Endothelial cell of umbilical vein (primary cell): Measurements from ENCODE around the gene FILIP1. TPM values are rescaled to one million over a fixed set of nuclear protein-coding genes. Genes with fewer than 3 reads are reported as not detected.

Source experiments
- BruUV-seq: library from RNA; stranded (reverse); fragments of 400-500 nt; replicated peaks from 2 replicates; lab custom pipeline; 2021; lab: Mats Ljungman, UMichigan
- CTCF ChIA-PET: fragments of 300-600, 350-600 bp; sonication (Branson Sonifier 250); formaldehyde crosslinking; loops from one replicate; lab custom pipeline; 2021; ENCODE audit warnings: antibody characterized with exemption, inconsistent platforms; lab: Charles Lee
- POLR2A ChIA-PET: fragments of 300-600, 350-600 bp; sonication (Branson Sonifier 250); formaldehyde crosslinking; loops from one replicate; lab custom pipeline; 2021; ENCODE audit warnings: antibody characterized with exemption, inconsistent platforms; lab: Charles Lee
- DNase-seq: peaks from one replicate; pipeline ENCODE4 v3.0.0-alpha.2; 2011; ENCODE audit warnings: low read depth, low spot score
- FAIRE-seq: peaks from 2 replicates; lab custom pipeline; 2011; peaks lifted over from hg19 to GRCh38; lab: Jason Lieb, UNC
- H2AFZ ChIP-seq: 2 replicates; pipeline ENCODE4 v1.6.0; 2012; ENCODE audit warnings: low read depth, low read length, control low read depth, inconsistent platforms
- H3K27ac ChIP-seq: 2 replicates; pipeline ENCODE4 v1.5.1; 2011; ENCODE audit warnings: low read depth, mild to moderate bottlenecking, control low read depth, low read length, moderate library complexity; ENCODE audit not compliant: insufficient read depth
- H3K27me3 ChIP-seq, 2 experiments: 2 replicates each; pipeline versions ENCODE4 v1.6.0 to v1.6.1; 2011; ENCODE audit warnings: low read length in 2 of 2, mixed read lengths in 1 of 2; ENCODE audit not compliant: control insufficient read depth in 2 of 2, insufficient read depth in 2 of 2
- H3K36me3 ChIP-seq, 2 experiments: 2 replicates in 1 of 2; 3 replicates in 1 of 2; pipeline ENCODE4 v1.5.1; 2011; ENCODE audit warnings: low read length in 2 of 2, mild to moderate bottlenecking in 1 of 2, moderate library complexity in 1 of 2; ENCODE audit not compliant: control insufficient read depth in 2 of 2, insufficient read depth in 2 of 2; ENCODE audit errors: extremely low read depth in 1 of 2
- H3K4me1 ChIP-seq: 3 replicates; pipeline ENCODE4 v1.5.1; 2011; ENCODE audit warnings: mild to moderate bottlenecking, low read length; ENCODE audit not compliant: control insufficient read depth, insufficient read depth; ENCODE audit errors: extremely low read depth
- H3K4me2 ChIP-seq: 2 replicates; pipeline ENCODE4 v1.6.1; 2011; ENCODE audit warnings: low read length, control low read depth, mixed read lengths; ENCODE audit not compliant: insufficient read depth
- H3K4me3 ChIP-seq, 3 experiments: fragments of 200-600 bp in 1 of 3; sonication (generic), shearing (Covaris generic) in 1 of 3; replicated peaks in 1 of 3; 2 replicates each; pipeline ENCODE4 v1.5.1; 2011 to 2016; ENCODE audit warnings: control low read depth in 3 of 3, low read length in 3 of 3, mild to moderate bottlenecking in 2 of 3, inconsistent platforms in 1 of 3, low read depth in 1 of 3, moderate library complexity in 1 of 3; ENCODE audit not compliant: insufficient read depth in 1 of 3
- H3K79me2 ChIP-seq: 2 replicates; pipeline ENCODE4 v1.6.0; 2012; ENCODE audit warnings: low read length, inconsistent platforms; ENCODE audit not compliant: control insufficient read depth, insufficient read depth
- H3K9ac ChIP-seq: replicated peaks from 2 replicates; pipeline ENCODE3; 2011; ENCODE audit warnings: low read length, control low read depth; ENCODE audit not compliant: insufficient read depth; ENCODE audit errors: extremely low read depth
- H3K9me1 ChIP-seq: replicated peaks from 3 replicates; pipeline ENCODE4 v1.6.0; 2011; ENCODE audit warnings: mild to moderate bottlenecking, low read length; ENCODE audit not compliant: control insufficient read depth, insufficient read depth; ENCODE audit errors: extremely low read depth
- H3K9me3 ChIP-seq: replicated peaks from 2 replicates; pipeline ENCODE4 v1.5.1; 2012; ENCODE audit warnings: low read length, inconsistent platforms; ENCODE audit not compliant: control insufficient read depth, insufficient read depth
- H4K20me1 ChIP-seq: replicated peaks from 2 replicates; pipeline ENCODE3; 2011; ENCODE audit warnings: mild to moderate bottlenecking, low read length; ENCODE audit not compliant: control insufficient read depth, insufficient read depth; ENCODE audit errors: extremely low read depth
- CTCF ChIP-seq, 2 donors: IDR thresholded peaks; 1 replicate in 1 of 2; 2 replicates in 1 of 2; pipeline ENCODE4 v1.5.1; 2011; ENCODE audit warnings: low read length in 2 of 2, mild to moderate bottlenecking in 2 of 2, moderate library complexity in 2 of 2, control low read depth in 1 of 2, inconsistent platforms in 1 of 2, low read depth in 1 of 2; ENCODE audit not compliant: insufficient read depth in 1 of 2; ENCODE audit errors: extremely low read depth in 1 of 2
- EZH2 ChIP-seq: IDR thresholded peaks from 2 replicates; pipeline ENCODE4 v1.6.1; 2012; ENCODE audit warnings: borderline replicate concordance, low read depth, mild to moderate bottlenecking, moderate library complexity, low read length, inconsistent platforms; ENCODE audit not compliant: severe bottlenecking
- FOS ChIP-seq: IDR thresholded peaks from 2 replicates; pipeline ENCODE4 v1.6.1; 2011; ENCODE audit warnings: mild to moderate bottlenecking, low read length, moderate library complexity, borderline replicate concordance; ENCODE audit not compliant: insufficient read depth
- GATA2 ChIP-seq: IDR thresholded peaks from 2 replicates; pipeline ENCODE4 v1.7.0; 2011; ENCODE audit warnings: low read depth, mild to moderate bottlenecking, moderate library complexity, mixed read lengths, low read length; ENCODE audit not compliant: insufficient read length, insufficient read depth
- JUN ChIP-seq: IDR thresholded peaks from 2 replicates; pipeline ENCODE4 v1.6.1; 2011; ENCODE audit warnings: borderline replicate concordance, low read depth; ENCODE audit not compliant: insufficient read length, insufficient read depth
- MAX ChIP-seq: IDR thresholded peaks from 2 replicates; pipeline ENCODE4 v1.6.1; 2011; ENCODE audit not compliant: insufficient read depth, insufficient read length
- MYC ChIP-seq: IDR thresholded peaks from one replicate; pipeline ENCODE4 v1.6.1; 2011; ENCODE audit warnings: mild to moderate bottlenecking, low read depth, low read length
- POLR2A ChIP-seq: IDR thresholded peaks from 2 replicates; pipeline ENCODE4 v1.6.1; 2012; ENCODE audit warnings: low read depth, mild to moderate bottlenecking, control low read depth, low read length
- POLR2AphosphoS5 ChIP-seq: IDR thresholded peaks from 2 replicates; pipeline ENCODE4 v1.6.1; 2012; ENCODE audit warnings: low read depth, mild to moderate bottlenecking, control low read depth, low read length, moderate library complexity; ENCODE audit not compliant: insufficient read depth
- dilution Hi-C: fragments of 300-500 bp; cut with MboI; formaldehyde crosslinking; loops from one replicate; pipeline ENCODE4 v1.15.0; 2019; ENCODE audit warnings: low sequenced_read_pairs; ENCODE audit not compliant: extremely low pct_ligation_motif_present
- intact Hi-C: fragments of 100-400 bp; cut with micrococcal nuclease; formaldehyde crosslinking; loops from one replicate; pipeline ENCODE4 v1.10.0; 2022
- polyA plus RNA-seq, 4 experiments: library from polyadenylated mRNA; depleted of rRNA in 3 of 4; stranded (reverse) in 3 of 4; unstranded in 1 of 4; fragments of >200 nt; gene quantifications; 2 replicates each; pipeline versions ENCODE4 v1.2.1 to v1.2.3, GENCODE V29; 2011 to 2012; ENCODE audit warnings: missing spikeins in 1 of 4
- total RNA-seq: library from RNA; stranded (reverse); gene quantifications from 2 replicates; pipeline ENCODE4 v1.2.3, GENCODE V29; 2021

FILIP1 gene
- total and polyA plus RNA-seq, 2 donors (not counting 3 experiments of a cell fraction or from before 2014, with no cell fraction given), result 2.8 to 13.7 TPM

GRCh38 chr6:75363304-75363703, 130.3 kb downstream of the FILIP1 start:
- Histone ChIP-seq H3K79me2 (no peaks in the 10 kb centered on the region), H3K9me3 (no peaks in the 10 kb centered on the region), H3K9me1 (no peaks in the 10 kb centered on the region), H3K27me3 (no peaks in the 10 kb centered on the region), H3K36me3 (no peaks in the 10 kb centered on the region), H3K4me2 (no peak overlapping the region), H3K9ac (no peak overlapping the region), H3K27ac (no peak overlapping the region), H3K4me3 (no peak overlapping the region), H3K4me1 (no peaks in the 10 kb centered on the region), H2AFZ (no peak overlapping the region), H4K20me1 (no peaks in the 10 kb centered on the region)
- FAIRE-seq (no peak), DNase-seq (no peak)
- dilution Hi-C loops (no loop called here), intact Hi-C loops (no loop called here)
- ChIA-PET CTCF (interaction anchor here (0.8 kb wide), 2 partner anchors 50 to 161 kb away, joined by 3 to 4 read pairs; no protein-coding TSS in a partner anchor), POLR2A (no interaction called here)
- BruUV-seq, result no TSS peak
- TF ChIP-seq MAX (no peak), GATA2 (no peak), FOS (no peak), MYC (no peak), CTCF (IDR thresholded peaks at IDR 0.05; ENCODE audit: extremely low read depth in 1 of 2, insufficient read depth in 1 of 2, low read depth in 1 of 2, low read length in 2 of 2) (no peak), POLR2AphosphoS5 (no peak), JUN (no peak), EZH2 (no peak), POLR2A (no peak)
